Measurements from ENCODE around the gene UTRN. TPM values are rescaled to one million over a fixed set of nuclear protein-coding genes. Genes with fewer than 3 reads are reported as not detected.

Gene UTRN
- total and polyA plus RNA-seq, 12 donors: 7.6 to 194 (median 96.3) TPM

GRCh38 chr6:144262470-144263369, 22.4 kb upstream of the UTRN start:
- no peak overlapping the region for H3K4me3 ChIP-seq
- intact Hi-C loops (cut with DNase I): no loop called here
- H3K27ac ChIP-seq: no peak overlapping the region
- H3K27me3 ChIP-seq: no peaks in the 10 kb centered on the region
- 92 to 97% (median 95%) methylated on average over 10 of the region's 10 CpGs for WGBS, 4 donors
- TF ChIP-seq, protein P1, sequence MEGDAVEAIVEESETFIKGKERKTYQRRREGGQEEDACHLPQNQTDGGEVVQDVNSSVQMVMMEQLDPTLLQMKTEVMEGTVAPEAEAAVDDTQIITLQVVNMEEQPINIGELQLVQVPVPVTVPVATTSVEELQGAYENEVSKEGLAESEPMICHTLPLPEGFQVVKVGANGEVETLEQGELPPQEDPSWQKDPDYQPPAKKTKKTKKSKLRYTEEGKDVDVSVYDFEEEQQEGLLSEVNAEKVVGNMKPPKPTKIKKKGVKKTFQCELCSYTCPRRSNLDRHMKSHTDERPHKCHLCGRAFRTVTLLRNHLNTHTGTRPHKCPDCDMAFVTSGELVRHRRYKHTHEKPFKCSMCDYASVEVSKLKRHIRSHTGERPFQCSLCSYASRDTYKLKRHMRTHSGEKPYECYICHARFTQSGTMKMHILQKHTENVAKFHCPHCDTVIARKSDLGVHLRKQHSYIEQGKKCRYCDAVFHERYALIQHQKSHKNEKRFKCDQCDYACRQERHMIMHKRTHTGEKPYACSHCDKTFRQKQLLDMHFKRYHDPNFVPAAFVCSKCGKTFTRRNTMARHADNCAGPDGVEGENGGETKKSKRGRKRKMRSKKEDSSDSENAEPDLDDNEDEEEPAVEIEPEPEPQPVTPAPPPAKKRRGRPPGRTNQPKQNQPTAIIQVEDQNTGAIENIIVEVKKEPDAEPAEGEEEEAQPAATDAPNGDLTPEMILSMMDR (IDR thresholded peaks at IDR 0.05): no peak
- no peak for TF ChIP-seq POLR2A (IDR thresholded peaks at IDR 0.05)
- DNase-seq: no peak
- no peaks in the 10 kb centered on the region for H3K9me3 ChIP-seq (replicated peaks in 1 of 3)
- H3K4me1 ChIP-seq (replicated peaks in 1 of 2): peaks cover 0 to 22% of the 10 kb centered on the region in 2 donors
- no peaks in the 10 kb centered on the region for H3K36me3 ChIP-seq (replicated peaks in 1 of 2)

- DNase-seq: no peak
- Histone ChIP-seq H3K4me1 (replicated peaks in 1 of 2) (peaks cover 0 to 22% of the 10 kb centered on the region in 2 donors), H3K27me3 (no peaks in the 10 kb centered on the region), H3K9me3 (replicated peaks in 1 of 3) (no peaks in the 10 kb centered on the region), H3K4me3 (no peak overlapping the region), H3K27ac (peak overlapping the region in 1 of 5 donors; percentile 13), H3K36me3 (replicated peaks in 1 of 2) (no peaks in the 10 kb centered on the region)
- TF ChIP-seq, protein P1 (IDR thresholded peaks at IDR 0.05): no peak
- no peak for TF ChIP-seq POLR2A (IDR thresholded peaks at IDR 0.05)
- intact Hi-C loops (cut with DNase I): no loop called here
- 96 to 100% (median 98%) methylated on average over 3 of the region's 3 CpGs for WGBS, 4 donors
Measured at GRCh38 chr6:144263786-144264185, 21.3 kb upstream of the UTRN start.

GRCh38 chr6:144264270-144265060, 20.7 kb upstream of the UTRN start:
- Histone ChIP-seq H3K36me3 (replicated peaks in 1 of 2) (no peaks in the 10 kb centered on the region), H3K4me1 (replicated peaks in 1 of 2) (peaks cover 0 to 22% of the 10 kb centered on the region in 2 donors), H3K27me3 (no peaks in the 10 kb centered on the region), H3K9me3 (replicated peaks in 1 of 3) (no peaks in the 10 kb centered on the region), H3K4me3 (no peak overlapping the region), H3K27ac (peak overlapping the region in 2 of 5 donors; percentile 10 to 13)
- 48 to 58% (median 53%) methylated on average over 7 of the region's 7 CpGs for WGBS, 4 donors
- peak in 6 of 7 donors; percentile 38 to 71 (median 58) for DNase-seq
- intact Hi-C loops (cut with DNase I): no loop called here
- TF ChIP-seq, protein P1 (IDR thresholded peaks at IDR 0.05): no peak
- no peak for TF ChIP-seq POLR2A (IDR thresholded peaks at IDR 0.05)

- Histone ChIP-seq H3K36me3 (replicated peaks in 1 of 2) (no peaks in the 10 kb centered on the region), H3K4me3 (no peak overlapping the region), H3K4me1 (replicated peaks in 1 of 2) (peaks cover 0 to 22% of the 10 kb centered on the region in 2 donors), H3K27me3 (no peaks in the 10 kb centered on the region), H3K9me3 (replicated peaks in 1 of 3) (no peaks in the 10 kb centered on the region), H3K27ac (peak overlapping the region in 1 of 5 donors; percentile 10)
- intact Hi-C loops (cut with DNase I): no loop called here
- WGBS, 4 donors: 73 to 85% (median 79%) methylated on average over 4 of the region's 4 CpGs
- no peak for DNase-seq
- TF ChIP-seq POLR2A (IDR thresholded peaks at IDR 0.05): no peak
- TF ChIP-seq, protein P1 (IDR thresholded peaks at IDR 0.05): no peak
Measured at GRCh38 chr6:144265061-144265357, 20.1 kb upstream of the UTRN start.
